ENCODE results near the gene SPP1.
"Not testable (repeated sequence)": the region's sequence is repeated elsewhere in the genome, so short reads cannot be mapped to it uniquely, and the experiment has no call there.

Gene SPP1

GRCh38 chr4:88025868-88026661 is 50.6 kb downstream of the SPP1 start:
- DNase-seq (ENCODE audit: low read depth), result not testable (repeated sequence)

DNA sequence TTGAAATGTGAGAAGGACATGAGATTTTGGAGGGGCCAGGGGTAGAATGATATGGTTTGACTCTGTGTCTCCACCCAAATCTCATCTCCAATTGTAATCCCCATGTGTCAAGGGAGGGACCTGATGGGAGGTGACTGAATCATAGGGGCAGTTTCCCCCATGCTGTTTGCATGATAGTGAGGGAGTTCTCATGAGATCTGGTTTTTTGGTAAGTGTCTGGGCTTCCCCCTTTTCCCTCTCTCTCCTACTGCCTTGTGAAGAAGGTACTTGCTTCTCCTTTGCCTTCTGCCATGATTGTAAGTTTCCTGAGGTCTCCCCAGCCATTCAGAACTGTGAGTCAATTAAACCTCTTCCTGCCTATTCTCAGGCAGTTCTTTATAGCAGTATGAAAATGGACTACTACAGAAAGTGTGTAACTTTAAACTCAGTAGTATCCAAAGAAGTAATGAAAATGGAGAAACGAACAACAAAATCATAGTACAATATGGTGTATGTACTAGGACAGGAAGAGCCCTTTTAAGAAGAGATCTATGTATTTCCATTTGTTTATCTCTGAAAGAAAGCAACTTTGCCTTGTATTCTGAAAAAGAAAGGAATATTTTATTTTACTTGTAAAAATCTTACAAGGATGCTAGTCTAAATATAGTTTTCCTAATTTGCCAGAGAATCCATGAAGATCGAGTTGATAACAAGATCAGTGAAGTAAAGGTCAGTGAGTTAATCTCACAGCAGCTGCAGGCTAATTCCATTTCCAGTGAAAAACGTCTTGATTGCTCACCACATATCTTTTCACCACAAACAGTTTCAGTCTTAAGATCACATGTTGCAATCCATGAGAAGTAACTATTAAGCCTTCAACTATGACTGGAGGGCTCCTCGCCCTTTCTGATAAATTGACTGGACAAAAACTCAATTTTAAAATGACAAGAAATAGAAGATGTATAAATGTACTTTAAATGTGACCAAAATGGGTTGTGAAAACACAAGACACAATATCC is 52.4 kb downstream of the SPP1 start:
- no peak for DNase-seq (ENCODE audit: low read depth)

- DNase-seq (ENCODE audit: low read depth), result no peak
These were observed 53.4 kb downstream of the SPP1 start for GRCh38 chr4:88028946-88029345.

DNA sequence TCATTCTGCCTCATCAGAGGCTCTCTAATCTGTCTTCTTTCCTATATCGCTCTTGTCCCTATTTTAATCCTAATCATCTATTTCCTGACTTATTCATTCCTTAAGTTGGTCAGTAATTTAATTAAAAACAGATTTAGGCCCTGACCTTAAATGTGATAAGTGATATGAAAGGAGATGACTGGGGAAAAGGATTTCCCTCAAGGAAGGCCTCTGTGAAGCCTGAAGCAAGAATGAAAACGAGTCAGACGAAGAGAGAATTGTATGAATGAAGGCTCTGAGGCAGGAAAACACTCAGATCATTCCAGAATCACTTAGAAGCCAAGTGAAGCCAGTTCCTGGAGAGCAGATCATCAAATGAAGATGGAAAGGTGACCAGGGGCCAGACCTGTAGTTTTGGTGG is 54.0 kb downstream of the SPP1 start:
- no peak for DNase-seq (ENCODE audit: low read depth)

DNA sequence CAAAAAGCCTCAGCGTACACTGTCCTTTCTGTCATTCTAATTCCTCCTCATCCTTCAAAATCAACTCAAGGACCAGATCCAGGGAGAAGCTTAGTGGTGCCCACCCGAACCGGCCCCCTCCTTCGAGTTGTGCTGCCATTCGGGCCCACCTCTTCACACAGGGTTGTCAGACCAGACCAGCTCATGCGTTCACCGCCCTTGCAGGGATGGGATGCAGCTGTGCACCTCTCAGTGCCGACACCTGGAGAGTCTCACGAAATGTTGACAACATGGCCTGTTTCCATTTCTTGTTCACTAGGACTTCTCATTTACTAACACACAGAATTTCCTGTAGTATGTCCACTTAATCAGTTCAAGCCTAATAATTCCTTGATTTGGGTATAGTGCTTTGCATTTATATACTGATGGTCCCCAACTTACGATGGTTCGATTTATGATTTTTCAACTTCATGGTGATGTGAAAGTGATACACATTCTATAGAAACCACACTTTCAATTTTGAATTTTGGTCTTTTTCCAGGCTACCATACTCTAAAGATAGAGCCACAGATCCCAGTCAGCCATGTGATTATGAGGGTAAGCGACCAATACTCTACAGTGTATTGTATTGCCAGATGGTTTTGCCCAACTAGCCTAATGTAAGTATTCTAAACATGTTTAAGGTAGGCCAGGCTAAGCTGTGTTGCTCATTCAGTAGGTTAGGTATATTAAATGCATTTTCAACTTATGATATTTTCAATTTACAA is 55.2 kb downstream of the SPP1 start:
- no peak for DNase-seq (ENCODE audit: low read depth)

All from activated T-cell treated with anti-CD3 and anti-CD28 coated beads for 24 hours (primary cell).